ENCODE data around the gene SMARCAL1.

DNA sequence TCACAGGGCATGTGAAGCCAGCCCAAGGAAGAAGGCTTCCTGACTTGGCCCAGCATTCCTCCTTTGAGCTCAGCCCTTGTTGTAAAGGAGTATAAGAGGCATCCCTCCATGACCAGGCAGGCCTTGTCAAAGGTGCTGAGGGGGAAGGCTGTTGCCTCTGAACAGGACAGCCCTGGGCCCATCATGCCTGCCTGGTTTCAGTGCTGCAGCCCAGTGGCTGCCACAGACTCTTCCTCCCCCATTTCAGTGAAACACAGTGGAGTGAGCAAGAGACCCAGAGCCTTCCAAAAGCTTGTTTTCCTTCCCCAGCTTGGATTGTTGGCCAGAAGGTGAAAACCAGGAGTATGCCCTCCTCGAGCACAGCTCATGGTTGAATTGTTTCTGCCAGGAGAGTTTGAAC lies 66.5 kb downstream of the SMARCAL1 start:
- TF ChIP-seq, protein P1, sequence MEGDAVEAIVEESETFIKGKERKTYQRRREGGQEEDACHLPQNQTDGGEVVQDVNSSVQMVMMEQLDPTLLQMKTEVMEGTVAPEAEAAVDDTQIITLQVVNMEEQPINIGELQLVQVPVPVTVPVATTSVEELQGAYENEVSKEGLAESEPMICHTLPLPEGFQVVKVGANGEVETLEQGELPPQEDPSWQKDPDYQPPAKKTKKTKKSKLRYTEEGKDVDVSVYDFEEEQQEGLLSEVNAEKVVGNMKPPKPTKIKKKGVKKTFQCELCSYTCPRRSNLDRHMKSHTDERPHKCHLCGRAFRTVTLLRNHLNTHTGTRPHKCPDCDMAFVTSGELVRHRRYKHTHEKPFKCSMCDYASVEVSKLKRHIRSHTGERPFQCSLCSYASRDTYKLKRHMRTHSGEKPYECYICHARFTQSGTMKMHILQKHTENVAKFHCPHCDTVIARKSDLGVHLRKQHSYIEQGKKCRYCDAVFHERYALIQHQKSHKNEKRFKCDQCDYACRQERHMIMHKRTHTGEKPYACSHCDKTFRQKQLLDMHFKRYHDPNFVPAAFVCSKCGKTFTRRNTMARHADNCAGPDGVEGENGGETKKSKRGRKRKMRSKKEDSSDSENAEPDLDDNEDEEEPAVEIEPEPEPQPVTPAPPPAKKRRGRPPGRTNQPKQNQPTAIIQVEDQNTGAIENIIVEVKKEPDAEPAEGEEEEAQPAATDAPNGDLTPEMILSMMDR (IDR thresholded peaks at IDR 0.05; ENCODE audit: low read depth, low read length, missing input control), result no peak
- TF ChIP-seq EGR1 (IDR thresholded peaks at IDR 0.05; ENCODE audit: low read depth in 2 of 2) (no peak), RAD21 (IDR thresholded peaks at IDR 0.05) (no peak), SP1 (IDR thresholded peaks at IDR 0.05) (no peak), JUND (IDR thresholded peaks at IDR 0.05) (no peak), RXRA (IDR thresholded peaks at IDR 0.05) (no peak), TAF1 (conservative IDR thresholded peaks at IDR 0.05) (no peak), NR2F2 (IDR thresholded peaks at IDR 0.05) (no peak)
- TF ChIP-seq, protein P2, sequence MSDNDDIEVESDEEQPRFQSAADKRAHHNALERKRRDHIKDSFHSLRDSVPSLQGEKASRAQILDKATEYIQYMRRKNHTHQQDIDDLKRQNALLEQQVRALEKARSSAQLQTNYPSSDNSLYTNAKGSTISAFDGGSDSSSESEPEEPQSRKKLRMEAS (IDR thresholded peaks at IDR 0.05), result no peak
- TF ChIP-seq, protein P3, sequence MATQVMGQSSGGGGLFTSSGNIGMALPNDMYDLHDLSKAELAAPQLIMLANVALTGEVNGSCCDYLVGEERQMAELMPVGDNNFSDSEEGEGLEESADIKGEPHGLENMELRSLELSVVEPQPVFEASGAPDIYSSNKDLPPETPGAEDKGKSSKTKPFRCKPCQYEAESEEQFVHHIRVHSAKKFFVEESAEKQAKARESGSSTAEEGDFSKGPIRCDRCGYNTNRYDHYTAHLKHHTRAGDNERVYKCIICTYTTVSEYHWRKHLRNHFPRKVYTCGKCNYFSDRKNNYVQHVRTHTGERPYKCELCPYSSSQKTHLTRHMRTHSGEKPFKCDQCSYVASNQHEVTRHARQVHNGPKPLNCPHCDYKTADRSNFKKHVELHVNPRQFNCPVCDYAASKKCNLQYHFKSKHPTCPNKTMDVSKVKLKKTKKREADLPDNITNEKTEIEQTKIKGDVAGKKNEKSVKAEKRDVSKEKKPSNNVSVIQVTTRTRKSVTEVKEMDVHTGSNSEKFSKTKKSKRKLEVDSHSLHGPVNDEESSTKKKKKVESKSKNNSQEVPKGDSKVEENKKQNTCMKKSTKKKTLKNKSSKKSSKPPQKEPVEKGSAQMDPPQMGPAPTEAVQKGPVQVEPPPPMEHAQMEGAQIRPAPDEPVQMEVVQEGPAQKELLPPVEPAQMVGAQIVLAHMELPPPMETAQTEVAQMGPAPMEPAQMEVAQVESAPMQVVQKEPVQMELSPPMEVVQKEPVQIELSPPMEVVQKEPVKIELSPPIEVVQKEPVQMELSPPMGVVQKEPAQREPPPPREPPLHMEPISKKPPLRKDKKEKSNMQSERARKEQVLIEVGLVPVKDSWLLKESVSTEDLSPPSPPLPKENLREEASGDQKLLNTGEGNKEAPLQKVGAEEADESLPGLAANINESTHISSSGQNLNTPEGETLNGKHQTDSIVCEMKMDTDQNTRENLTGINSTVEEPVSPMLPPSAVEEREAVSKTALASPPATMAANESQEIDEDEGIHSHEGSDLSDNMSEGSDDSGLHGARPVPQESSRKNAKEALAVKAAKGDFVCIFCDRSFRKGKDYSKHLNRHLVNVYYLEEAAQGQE (IDR thresholded peaks at IDR 0.05), result no peak

Measured in liver (tissue), 3 donors.